ENCODE results near the gene CSMD2.

- TF ChIP-seq EZH2phosphoT487 (IDR thresholded peaks at IDR 0.05; ENCODE audit: unreplicated experiment) (no peak), CTCF (conservative IDR thresholded peaks at IDR 0.05; ENCODE audit: low read depth in 2 of 2) (no peak), POLR2AphosphoS5 (IDR thresholded peaks at IDR 0.05; ENCODE audit: low read depth) (no peak), REST (IDR thresholded peaks at IDR 0.05; ENCODE audit: unreplicated experiment) (no peak), CREB1 (CRISPR knock-in tag; IDR thresholded peaks at IDR 0.05; ENCODE audit: low read depth) (no peak)
Observed at GRCh38 chr1:33606272-33606671, 558.8 kb downstream of the CSMD2 start.
